GM18907 (cell line): ENCODE data around the gene NEAT1.
"Not testable (repeated sequence)": the region's sequence is repeated elsewhere in the genome, so short reads cannot be mapped to it uniquely, and the experiment has no call there.

Experiments
- ATAC-seq: cut with Tn5 transposase; IDR thresholded peaks from one replicate; pipeline ENCODE4 v1.9.1; 2021; ENCODE audit warnings: mild to moderate bottlenecking, moderate library complexity; ENCODE audit not compliant: unreplicated experiment

Gene NEAT1

DNA sequence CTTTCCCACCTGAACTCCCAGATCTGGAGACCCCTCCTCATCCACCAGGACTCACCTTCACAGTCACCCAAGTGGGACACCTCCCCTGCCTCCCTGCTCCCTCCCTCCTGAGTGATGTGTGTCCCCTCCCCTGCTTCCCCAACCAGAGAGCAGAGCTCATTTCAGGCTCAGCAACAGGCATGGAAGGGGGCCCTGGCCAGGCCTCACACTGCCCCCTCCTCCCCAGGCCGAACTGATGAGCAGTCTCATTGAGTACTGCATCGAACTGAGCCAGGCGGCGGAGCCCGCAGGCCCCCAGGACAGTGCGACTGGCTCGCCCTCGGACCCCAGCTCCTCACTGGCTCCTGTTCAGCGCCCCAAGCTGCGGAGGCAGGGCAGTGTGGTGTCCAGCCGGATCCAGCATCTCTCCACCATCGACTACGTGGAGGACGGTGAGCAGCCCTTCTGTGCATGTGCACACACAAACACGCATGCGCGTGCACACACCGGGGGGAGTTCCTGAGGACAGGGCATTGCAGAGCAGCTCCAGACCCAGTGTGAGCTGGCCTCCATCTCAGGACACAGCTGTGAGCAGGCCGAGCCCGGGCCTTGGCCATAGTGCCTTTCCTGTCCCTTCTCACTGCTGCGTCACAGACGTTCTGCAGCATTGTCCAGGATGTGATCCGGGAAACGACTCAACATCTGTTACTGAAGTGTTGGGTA, 17.8 kb upstream of the NEAT1 start:
- no peak for ATAC-seq

DNA sequence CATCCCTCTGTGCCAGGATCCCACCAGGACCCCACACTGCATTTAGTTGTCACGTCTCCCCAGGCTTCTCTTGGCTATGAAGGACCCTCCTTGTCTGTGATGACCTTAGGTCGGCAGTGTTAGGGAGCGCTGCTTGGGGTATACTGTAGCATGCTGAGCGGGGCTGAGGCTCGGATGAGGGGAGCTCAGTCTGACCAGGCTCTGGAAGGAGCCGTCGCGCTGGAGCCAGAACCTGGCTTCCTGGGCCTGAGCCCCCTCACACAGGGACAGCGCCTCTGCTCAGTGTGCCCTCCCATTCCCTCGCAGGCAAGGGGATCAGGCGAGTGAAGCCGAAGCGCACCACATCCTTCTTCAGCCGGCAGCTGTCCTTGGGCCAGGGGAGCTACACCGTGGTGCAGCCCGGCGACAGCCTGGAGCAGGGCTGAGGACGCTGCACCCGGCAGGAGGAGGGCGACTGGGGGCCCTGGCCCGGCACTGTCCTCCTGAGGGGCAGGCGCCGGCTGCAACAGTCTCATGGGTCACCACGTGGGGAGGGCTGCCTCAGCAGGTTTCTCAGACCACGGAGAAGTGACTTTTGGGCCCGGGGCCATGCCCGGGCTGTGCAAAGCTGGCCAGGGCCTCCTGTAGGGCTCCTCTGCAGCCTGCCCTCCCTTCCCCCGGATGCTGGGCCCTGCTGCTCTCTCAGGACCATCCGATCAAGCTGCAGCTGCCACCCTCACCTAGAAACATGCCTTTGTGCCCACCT, 11.5 kb upstream of the NEAT1 start:
- ATAC-seq: no peak

DNA sequence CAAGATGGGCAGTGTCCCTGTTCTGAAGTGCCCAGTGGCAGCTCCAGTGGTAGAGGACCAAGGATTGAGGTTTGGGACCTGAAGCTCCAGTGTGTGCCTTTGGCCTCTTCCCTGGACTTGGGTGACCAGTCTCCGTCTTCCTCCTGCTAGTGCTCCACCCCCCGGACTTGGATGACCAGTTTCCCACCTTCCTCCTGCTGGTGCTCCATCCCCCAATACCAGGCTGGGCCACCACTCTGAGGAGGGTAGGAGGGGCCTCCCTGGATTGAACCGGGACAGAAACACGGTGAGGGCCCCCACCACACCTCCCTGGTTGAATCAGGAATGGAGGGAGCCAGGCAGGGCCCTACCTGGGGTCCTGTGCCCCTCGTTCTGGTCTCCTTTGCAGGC, 10.9 kb upstream of the NEAT1 start:
- no peak for ATAC-seq

DNA sequence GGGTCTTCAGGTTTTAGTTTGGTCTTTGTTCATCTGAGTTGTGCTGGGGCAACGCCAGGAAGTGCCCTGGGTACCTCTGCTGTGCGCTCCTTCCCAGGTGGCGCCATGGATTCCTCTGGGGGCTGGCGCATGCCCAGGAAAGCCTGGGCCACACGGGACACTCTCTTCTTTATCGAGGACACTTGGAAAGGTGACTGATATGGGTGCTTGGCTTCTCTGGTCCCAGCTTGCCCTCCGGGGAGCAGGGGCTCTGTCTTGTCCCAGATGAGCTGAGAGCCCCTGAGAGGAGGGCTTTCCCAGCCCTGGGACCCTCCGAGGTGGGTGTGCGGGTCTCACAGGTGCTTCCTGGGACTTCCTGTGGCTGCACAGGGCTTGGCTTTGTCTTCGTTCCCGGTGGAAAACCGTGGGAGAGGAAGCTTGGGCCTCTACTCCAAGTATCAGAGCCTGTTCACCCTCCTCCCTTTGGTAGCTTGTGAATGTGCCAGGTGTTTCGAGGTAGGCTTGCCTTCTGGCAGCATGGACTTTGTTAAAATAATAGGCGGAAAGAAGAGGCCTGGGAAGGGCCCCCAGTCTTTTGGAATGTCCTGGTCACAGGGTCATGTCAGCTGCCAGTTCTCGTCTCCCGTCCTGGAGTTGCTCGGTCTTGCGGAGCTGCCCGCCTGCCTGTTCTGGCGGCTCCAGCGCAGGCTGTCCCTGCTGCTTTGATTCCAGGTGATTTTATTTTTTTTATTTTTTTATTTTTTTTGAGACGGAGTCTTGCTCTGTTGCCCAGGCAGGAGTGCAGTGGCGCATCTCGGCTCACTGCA, 10.1 kb upstream of the NEAT1 start:
- no peak for ATAC-seq

DNA sequence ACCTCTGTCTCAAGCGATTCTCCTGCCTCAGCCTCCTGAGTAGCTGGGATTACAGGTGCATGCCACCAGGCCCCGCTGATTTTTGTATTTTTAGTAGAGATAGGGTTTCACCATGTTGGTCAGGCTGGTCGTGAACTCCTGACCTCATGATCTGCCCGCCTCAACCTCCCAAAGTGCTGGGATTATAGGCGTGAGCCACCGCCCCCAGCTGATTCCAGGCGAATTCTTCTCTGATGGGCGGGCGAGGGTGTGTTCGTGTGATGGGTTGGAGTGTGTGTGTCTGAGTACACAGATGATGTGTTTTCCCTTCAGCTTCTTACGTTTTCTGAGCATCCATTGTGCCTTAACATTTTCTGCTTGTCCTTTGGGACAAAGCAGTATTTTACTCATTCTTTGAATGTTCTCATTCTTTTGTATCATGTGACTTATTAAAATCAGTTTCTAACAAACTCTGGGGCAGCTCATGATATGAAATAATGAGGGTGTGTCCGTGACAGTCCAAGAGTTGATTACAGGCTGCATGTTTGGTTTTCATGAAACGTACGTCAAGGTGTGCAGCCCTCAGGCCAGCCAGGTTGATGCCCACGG, 9.4 kb upstream of the NEAT1 start:
- ATAC-seq: not testable (repeated sequence)

DNA sequence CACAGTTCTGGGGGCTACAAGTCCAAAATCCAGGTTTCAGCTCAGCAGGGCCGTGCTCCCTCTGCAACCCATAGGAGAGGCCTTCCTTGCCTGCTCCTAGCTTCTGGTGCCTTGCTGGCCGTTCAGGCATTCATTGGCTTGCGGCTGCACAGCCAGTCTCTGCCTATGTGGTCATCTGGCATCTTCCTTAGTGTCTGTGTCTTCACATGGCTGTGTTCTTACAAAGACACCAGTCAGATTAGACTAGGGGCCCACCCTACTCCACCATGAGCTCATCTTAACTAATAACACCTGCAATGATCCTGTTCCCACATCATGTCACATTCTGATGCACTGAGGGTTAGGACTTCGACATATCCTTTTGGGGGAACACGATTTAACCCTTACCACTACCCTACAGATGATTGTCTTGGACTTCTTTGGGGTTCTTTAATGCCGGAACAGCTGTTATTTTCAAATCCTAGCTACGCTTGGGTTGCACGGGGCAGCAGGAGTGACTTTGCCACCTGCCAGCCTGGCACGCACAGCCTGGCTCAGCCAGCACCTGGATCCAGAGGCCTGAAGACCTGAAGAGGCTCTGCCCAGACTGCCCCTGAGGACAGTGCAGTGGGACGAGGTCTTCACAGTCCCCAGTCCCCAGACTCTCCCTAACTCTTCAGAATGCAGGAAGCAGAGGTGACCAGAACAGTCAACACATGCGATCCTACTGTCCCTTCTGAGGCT, 7.7 kb upstream of the NEAT1 start:
- no peak for ATAC-seq

DNA sequence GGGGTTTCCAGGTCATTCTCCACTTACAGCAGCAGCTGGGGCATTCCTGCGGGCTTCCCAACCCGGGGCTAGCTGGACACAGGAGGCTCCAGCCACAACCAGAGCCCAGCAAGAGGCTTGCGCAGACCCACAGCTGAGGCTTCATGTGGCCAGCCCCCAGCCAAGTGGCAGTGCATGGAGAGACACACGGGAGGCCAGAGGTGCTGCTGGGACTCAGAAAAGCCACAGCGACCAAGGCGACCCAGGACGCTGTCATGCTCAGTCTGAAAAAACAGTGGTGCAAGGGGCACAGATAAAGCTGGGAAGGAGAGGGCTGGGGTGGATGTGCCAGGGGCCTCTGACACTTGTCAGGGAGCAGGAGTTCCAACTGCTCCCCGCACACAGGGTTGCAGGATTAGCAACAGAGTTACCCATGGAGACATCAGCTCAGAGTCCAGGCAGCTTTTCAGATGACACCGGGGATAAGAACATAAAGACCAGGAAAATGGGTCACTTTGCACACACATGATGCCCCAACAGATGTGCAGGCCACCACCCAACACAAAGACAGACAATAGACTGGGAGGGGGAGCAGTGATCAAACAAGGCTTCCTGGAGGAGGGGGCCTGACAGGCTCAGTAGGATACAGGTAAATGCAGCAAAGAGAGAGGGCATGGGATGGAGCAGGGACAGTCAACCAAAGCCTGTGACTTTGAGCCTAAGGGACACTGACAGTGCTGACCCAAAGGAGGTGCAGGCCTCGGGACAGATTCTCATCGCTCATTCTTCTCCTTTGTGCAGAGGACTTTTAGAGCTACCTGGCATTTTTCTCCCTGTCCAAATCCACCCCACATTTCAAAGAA, 6.9 kb upstream of the NEAT1 start:
- ATAC-seq: no peak

DNA sequence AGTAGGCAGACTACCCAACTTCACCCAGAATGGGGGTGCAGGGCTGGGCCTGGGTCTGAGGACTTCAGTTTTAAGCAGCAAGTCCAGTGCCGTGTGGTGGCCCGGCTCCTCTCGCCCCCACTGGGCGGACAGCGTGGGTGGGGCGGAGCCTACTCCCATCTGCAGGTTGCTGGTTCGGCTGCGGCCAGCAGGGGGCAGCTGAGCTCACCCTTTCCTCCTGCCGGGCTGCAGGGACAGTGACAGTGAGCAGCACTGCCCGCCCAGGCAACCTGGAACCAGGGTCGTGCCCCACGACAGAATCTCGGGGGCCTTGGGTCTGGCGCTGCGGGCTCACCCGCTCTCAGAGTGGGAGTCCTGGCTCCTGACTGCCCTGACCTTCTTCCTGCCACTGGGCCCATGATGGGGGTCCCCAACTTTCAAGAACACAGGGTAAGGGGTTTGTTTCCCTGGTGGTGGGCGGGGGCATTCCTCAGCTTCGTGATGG, 6.2 kb upstream of the NEAT1 start:
- ATAC-seq: peak; percentile 29

DNA sequence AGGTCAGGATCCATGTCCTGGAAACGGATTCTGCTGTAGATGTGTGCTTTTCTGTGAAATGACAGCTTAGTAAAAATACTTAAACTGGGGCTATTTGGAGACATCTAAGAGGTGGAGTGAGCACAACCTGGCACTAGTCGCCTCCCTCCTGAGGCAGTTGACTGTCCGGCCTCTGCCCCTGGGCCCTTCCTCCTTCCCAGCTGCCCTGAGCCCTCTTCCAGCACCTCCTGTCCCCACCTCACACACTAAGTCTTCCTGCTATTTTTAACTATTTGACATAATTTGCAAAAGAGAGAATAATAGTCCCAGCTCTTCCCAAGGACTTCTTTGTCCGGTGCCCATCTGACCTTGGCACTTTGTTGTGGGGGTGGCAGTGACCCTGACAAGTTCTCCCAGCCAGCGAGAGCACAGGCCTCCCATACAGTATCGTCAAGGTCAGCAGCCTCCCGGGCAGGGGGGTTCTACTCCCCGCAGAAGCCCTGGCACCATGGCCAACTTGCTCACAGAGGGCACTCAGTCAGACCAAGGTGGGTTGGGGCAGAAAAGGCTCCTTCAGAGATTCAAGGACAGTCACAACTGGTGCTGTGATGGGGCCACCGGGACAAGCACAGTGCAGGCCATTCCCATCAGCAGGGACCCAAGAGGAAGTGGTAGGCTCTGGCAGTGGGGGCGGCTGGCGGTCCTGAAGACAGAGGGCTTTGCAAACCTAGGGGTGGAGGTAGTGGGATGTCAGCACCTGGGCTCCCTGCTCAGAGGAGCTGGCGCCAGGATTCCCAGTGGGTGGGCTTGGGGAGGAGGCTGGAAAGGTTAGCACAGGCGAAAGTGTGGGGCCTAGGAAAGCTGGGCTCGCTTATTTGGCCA, 5.5 kb upstream of the NEAT1 start:
- ATAC-seq: no peak

DNA sequence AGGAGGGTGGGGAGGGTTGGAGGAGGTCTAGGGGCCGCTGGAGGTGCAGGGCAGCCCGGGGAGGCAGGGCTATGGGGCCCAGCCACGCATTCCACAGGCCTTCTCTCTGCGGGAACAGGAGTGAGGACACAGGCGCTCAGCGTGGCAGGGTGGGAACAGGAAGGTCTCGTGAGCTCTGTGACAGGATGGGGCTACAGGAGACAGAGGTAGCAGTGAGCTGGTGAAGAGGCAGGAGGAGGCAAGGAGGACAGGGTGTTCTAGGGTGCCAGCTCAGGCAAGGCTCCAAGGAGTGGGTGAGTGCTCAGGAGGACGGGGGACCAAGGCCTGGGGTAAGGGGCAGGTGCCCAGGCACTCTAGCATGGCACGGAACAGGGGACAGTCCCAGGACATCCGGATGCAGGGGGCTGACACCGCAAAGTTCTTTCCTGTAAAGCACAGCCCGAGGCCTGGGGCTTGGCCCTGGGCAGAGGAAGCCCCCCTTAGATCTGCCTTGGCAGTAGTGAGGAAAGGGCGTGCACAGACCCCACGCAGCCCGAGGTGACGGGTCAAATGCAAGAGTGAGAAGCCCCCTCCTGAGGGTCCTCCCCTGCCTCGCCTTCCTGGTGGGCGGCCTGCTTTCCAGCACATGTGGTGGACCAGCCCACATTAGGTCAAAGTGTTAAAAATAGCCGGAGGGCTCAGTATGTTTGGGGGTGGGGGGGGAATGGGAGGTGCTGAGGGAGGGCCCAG, 4.7 kb upstream of the NEAT1 start:
- no peak for ATAC-seq

DNA sequence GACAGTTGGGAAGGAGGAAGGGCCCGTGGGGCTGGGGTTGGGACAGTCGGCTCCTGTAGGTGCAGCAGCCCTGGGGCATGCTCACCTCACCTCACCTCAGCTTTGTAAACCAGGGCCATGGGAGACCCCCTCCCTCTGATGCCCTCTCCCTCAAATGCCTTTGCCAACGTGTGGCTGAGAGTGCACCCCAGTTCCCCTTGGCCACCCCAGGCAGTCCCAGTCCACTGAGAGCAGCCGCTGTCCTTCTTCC, 4.2 kb upstream of the NEAT1 start:
- ATAC-seq: peak; percentile 0

DNA sequence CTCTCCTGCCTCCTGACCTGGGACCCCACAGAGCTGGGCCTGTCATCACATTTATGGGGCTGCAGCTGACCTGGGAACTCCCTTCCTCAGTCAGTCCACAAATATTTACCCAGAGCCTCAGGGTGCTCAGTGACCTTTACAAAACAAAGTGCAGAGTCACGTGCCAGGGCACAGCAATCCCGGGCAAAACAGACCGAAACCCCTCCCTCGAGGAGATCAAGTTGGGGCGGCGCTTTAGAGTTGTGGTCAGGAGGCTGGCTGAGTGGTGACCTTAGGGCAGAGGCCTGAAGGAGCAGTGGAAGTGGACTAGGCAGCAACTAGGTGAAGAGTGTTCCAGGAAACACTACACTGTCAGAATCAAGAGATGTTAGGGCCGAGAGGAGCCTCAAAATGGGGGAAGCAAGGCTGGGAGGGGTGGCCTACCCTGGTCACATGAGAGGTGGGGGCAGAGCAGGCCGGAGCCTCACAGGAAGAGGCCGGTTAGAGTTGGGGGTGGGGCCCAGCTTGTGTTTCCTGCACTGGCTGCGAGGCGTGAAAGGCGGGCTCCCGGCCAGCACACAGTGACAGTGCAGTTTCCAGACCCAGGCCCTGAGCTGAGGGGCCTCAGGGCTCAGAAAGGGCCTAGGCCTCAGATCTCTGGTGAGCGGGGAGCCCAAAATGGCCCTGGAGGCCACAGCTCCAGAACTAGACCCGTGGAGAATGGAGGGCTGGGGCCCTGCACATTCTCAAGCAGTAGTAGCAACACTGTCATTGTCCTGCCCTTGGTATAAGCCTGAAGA, 3.7 kb upstream of the NEAT1 start:
- ATAC-seq: peak; percentile 48

DNA sequence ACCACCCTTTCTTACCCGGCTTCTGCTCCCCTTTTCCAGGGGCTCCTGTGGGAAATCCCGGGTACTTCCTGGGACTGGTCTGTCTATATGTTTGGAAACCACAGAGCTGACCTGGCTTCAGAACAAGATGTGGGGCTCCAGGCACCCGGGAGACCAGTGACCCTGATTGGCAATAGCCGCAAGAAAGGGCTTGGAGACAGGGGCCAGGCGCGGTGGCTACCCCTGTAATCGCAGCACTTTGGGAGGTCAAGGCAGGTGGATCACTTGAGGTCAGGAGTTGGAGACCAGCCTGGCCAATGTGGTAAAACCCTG, 3.2 kb upstream of the NEAT1 start:
- no peak for ATAC-seq

DNA sequence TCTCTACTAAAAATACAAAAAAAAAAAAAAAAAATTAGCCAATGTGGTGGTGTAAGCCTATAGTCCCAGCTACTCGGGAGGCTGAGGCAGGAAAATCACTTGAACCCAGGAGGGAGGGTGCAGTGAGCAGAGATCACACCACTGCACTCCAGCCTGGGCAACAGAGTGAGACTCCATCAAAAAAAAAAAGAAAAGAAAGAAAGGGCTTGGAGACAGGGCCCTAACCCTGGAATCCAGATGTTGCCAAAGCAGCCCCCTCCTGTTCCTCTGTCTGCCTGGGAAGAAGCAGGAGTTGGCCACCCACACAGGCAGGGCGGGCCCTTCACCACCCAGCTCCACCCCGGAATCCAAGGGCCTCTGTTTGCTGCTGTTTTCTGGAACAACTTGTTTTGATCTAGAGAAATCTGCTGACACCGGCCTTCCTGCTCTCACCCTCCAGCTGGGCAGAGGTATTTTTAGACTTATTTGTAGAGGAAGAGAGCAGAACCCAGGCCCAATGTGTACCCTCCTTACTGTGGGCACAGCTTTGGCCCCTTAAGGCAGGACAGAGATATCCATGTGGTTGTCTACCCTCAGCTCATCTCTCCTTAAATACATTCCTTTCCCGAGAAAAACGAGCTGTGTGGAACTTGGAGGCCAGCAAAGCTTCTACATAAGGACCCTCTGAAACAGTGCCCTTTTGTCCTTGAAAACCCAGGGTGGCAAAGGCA, 2.7 kb upstream of the NEAT1 start:
- ATAC-seq: no peak

DNA sequence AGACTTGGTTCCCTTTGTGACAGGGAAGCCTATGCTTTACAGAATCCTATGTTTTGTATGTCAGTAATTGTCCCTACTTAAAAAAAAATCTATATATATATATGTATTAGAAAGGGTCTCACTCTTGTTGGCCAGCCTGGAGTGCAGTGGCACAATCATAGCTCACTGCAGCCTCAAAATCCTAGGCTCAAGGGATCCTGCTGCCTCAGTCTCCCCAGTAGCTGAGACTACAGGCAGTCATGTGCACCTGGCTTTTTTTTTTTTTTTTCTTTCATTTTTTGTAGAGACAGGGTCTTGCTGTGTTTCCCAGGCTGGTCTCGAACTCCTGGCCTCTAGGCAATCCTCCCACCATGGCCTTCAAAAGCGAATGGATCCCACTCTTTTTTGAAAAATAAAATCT, 2.1 kb upstream of the NEAT1 start:
- no peak for ATAC-seq

DNA sequence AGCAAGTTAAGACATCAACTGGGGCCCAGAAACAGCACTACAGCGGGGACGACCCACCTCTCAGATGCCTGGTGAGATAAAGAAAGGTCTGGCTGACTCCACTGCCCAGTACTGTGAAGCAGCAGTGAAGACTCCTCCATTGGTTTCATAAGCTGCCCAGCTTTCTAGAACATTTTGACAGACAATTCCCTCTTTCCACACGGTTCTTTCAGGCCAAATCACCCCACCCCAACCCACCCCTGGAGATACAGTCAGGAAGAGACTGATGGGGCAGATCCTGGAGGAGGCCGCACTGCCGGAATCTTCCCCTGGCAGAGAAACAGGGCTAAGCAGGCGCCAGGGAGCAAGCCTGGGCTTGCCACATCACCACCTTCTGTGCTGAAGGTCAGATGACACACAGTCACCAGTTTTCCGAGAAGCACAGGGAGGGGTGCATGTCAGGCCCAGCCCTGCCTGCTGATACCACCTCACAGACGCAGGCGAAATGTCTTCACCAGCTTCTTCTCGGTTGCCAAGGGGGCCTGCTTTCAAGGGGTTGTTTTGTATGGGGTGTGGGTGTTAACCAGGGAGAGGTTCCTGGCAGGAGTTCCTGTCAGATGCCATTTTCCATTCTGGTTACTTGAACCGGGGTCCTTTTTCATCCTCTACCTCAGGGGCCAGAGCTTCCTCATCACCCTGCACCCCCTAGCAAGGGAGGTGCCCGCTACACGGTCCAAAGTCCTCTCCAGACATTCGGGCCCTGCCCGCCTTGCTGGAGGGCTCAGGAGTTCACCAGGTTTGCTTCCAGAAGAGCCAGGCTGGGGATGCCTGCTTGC, 1.4 kb upstream of the NEAT1 start:
- peak; percentile 16 for ATAC-seq
